LNCaP clone FGC (cell line): ENCODE results near the gene GMDS.

ENCODE experiments used
- DNase-seq: peaks from one replicate; pipeline ENCODE4 v3.0.0-alpha.2; 2011; ENCODE audit warnings: low read depth
- H3K4me3 ChIP-seq: 2 replicates; pipeline ENCODE4 v1.5.1; 2011; ENCODE audit warnings: mild to moderate bottlenecking, low read depth, low read length, control low read depth
- CTCF ChIP-seq: IDR thresholded peaks from 2 replicates; pipeline ENCODE4 v1.5.1; 2012; ENCODE audit warnings: mild to moderate bottlenecking; ENCODE audit not compliant: control insufficient read depth, insufficient read depth; ENCODE audit errors: extremely low read depth

Gene GMDS

GRCh38 chr6:1581120-1581991 is 664.0 kb downstream of the GMDS start:
- TF ChIP-seq CTCF = no peak
- no peak for DNase-seq
- no peak overlapping the region for H3K4me3 ChIP-seq

GRCh38 chr6:1580585-1580984 is 664.8 kb downstream of the GMDS start:
- no peak overlapping the region for H3K4me3 ChIP-seq
- no peak for DNase-seq
- TF ChIP-seq CTCF = no peak

GRCh38 chr6:1580109-1580508 is 665.3 kb downstream of the GMDS start:
- no peak for DNase-seq
- TF ChIP-seq CTCF = no peak
- no peak overlapping the region for H3K4me3 ChIP-seq

- TF ChIP-seq CTCF = no peak
- no peak overlapping the region for H3K4me3 ChIP-seq
- no peak for DNase-seq
These were observed 666.3 kb downstream of the GMDS start for GRCh38 chr6:1579096-1579495.

GRCh38 chr6:1577896-1578745 is 667.3 kb downstream of the GMDS start:
- no peak overlapping the region for H3K4me3 ChIP-seq
- no peak for DNase-seq
- no peak for TF ChIP-seq CTCF

- H3K4me3 ChIP-seq = no peak overlapping the region
- no peak for TF ChIP-seq CTCF
- no peak for DNase-seq
These were observed 668.2 kb downstream of the GMDS start for GRCh38 chr6:1577146-1577680.
